HG03025 (cell line): ENCODE measurements around the gene KPNA1.

Source experiments
- ATAC-seq: cut with Tn5 transposase; IDR thresholded peaks from one replicate; pipeline ENCODE4 v1.9.1; 2021; ENCODE audit warnings: mild to moderate bottlenecking, moderate library complexity; ENCODE audit not compliant: unreplicated experiment, low FRiP score

The KPNA1 gene

DNA sequence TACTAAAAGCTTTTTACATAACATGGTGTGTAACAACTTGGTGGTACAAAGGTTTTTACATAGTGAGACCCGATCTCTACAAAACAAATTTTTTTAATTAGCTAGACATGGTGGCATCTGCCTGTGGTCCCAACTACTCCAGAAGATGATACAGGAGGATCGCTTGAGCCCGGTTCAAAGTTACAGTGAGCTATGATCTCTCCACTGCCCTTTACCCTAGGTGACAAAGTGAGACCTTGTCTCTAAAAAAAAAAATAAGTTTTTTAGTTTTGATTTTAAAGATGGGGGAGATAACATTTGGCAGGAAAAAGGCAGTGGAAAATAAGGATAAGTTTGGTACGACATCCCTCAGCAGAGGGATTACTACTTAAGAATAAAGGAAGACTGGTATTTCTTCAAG is 124.8 kb downstream of the KPNA1 start:
- no peak for ATAC-seq

DNA sequence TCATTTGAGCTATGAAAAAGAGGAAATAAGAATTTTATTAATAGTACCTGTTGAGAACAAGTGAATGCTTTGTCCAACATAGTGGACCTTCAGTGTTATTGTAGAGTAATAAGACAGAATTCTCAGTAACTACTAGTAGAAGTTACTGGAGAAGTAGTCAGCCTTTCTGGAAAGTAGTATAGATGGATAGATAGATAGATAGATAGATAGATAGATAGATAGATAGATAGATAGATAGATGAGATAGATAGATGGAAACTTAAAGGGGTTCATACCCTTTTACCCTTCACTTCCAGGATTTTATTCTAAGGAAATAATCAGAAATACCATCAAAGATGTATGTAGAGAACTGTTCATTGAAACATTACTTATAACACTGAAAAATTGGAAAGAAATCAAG is 125.5 kb downstream of the KPNA1 start:
- no peak for ATAC-seq

- no peak for ATAC-seq
Measured at GRCh38 chr3:122387709-122388108, 127.0 kb downstream of the KPNA1 start.

- peak; percentile 93 for ATAC-seq
Measured at GRCh38 chr3:122383771-122384697, 130.7 kb downstream of the KPNA1 start, which contains the start of gene FAM162A. Gene FAM162A (plus strand): TSS chr3:122384182. CDS start chr3:122384266, 84 bp downstream.

GRCh38 chr3:122382888-122383666 is 131.7 kb downstream of the KPNA1 start, which contains the start of gene MIX23:
Gene MIX23 (minus strand): TSS chr3:122383231. CDS start chr3:122383224, 7 bp downstream.
- ATAC-seq, result no peak

- ATAC-seq, result no peak
Measured at GRCh38 chr3:122377975-122378374, 136.8 kb downstream of the KPNA1 start.

GRCh38 chr3:122374034-122374433 is 140.7 kb downstream of the KPNA1 start:
- no peak for ATAC-seq
